ENCODE results near the gene KIRREL3.

KIRREL3 gene

DNA sequence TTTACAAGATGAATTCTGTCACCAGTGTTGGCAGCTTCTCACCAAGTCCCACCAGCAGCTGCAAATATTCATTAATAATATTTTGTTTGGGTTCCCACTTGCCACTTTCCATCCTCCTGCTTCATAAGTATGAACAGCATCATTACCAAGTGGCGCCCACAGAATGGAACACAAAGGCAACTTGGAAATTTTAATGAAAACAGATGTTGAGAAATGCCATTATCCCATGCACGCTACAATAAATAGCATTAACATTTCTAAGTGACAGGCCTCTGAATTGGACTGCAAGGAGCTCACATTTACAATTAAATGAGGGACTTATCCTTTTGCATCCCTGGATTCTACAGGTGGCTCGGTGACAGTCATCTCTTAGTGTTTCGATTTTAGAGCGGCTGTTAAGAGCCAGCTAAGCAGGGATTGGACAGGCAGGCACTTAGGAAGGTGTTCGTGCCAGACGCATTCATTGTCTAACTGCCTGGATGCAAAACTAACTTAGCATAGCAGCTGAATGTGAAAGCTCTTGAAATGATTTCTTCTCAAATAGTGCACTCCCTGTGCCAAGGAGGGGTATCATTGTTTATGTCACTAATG is 170.3 kb downstream of the KIRREL3 start:
- DNase-seq (ENCODE audit: low spot score), result no peak

DNA sequence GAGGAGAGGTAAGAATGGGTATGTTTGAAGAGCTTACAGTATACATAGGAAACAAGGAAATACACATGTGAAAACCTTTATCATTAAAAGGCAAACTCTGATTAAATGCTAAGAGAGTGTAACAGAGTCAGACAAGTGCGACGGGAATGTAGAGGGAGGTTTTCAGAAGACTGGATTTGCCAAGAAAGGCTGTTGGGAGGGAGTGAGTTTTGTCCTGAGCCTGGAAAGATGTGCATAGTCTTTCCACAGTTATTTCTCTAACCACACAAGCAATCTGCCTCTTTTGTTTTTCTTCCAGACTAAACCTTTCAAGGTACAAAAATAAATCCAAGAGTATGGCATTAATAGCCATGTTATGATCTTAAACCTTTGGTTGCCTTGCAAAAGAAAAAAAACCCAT is 170.9 kb downstream of the KIRREL3 start:
- DNase-seq (ENCODE audit: low spot score), result no peak

DNA sequence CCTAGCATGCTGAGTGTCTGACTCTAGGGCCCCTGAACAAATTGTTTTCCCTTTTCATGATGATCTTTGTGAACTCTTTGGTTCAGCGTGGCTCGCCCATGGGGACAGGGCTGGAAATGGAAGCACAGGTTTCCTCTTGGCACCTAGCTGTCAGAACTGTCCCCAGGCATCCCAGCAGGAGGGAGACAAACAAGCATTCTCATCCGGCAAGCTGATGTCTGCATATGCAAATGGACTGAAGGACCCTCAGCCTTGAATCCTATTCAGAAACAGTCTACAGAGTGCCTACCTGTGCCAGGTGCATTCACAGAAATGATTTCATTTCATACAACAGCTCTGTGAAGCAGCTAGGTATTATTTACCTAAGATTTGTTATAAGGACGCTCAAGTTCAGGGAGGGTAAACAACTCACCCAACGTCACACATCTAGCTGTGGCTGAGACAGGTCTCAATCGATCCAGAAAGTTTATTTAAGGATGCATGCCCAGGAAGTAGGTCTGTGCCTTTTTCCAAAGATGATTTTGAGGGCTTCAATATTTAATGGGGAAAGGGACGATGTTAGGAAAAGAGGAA is 176.4 kb downstream of the KIRREL3 start:
- DNase-seq (ENCODE audit: low spot score), result no peak

DNA sequence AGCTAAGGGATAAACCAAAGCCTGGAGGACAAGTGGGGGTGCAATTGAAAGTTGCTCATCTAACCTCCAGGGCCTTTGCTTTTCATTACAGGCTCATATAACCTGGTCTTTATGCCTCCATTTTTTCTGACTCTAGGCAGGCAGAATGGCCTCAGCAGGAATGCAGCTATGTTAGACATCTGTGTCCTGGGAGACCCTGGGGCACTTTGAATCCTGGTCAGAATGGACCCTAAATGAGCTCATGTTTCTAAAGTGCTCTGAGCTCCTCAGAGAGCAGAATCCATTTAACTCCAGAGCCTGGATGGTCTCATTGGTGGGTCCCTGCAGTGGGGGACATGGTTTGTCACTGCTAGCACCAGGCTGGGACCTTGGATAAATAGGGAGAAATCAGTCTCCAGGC is 177.3 kb downstream of the KIRREL3 start:
- DNase-seq (ENCODE audit: low spot score), result no peak

GRCh38 chr11:126821827-126822226 is 178.7 kb downstream of the KIRREL3 start:
- peak; percentile 37 for DNase-seq (ENCODE audit: low spot score)

- no peak for DNase-seq (ENCODE audit: low spot score)
Observed at GRCh38 chr11:126819194-126819593, 181.4 kb downstream of the KIRREL3 start.

- no peak for DNase-seq (ENCODE audit: low spot score)
Observed at GRCh38 chr11:126817523-126818450, 182.8 kb downstream of the KIRREL3 start.

DNA sequence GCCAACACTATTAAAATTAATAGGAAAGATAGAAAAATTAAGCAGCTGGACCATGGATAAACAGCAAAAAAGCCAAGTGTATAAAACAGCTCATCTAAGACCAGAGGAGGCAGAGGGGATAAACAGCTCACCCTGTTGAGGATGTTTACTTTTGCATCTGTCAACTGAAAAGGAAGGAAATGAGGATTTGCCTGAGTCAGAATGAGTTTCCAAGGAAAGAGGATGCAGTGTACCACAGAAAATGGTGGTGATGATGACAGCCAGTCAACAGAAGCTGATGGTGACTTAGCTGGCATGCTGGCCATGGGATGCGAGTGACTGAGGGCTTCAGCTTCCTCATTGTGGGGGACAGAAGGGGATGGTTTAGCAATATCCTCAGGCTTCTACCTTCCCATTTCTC is 183.5 kb downstream of the KIRREL3 start:
- DNase-seq (ENCODE audit: low spot score), result no peak

GRCh38 chr11:126816645-126817044 is 183.9 kb downstream of the KIRREL3 start:
- DNase-seq (ENCODE audit: low spot score), result peak; percentile 30

GRCh38 chr11:126815111-126815510 is 185.5 kb downstream of the KIRREL3 start:
- DNase-seq (ENCODE audit: low spot score), result no peak

GRCh38 chr11:126810776-126811175 is 189.8 kb downstream of the KIRREL3 start:
- no peak for DNase-seq (ENCODE audit: low spot score)

GRCh38 chr11:126809514-126810289 is 190.9 kb downstream of the KIRREL3 start:
- no peak for DNase-seq (ENCODE audit: low spot score)

GRCh38 chr11:126808836-126809235 is 191.7 kb downstream of the KIRREL3 start:
- no peak for DNase-seq (ENCODE audit: low spot score)

GRCh38 chr11:126808296-126808695 is 192.3 kb downstream of the KIRREL3 start:
- DNase-seq (ENCODE audit: low spot score), result no peak

GRCh38 chr11:126805870-126806269 is 194.7 kb downstream of the KIRREL3 start:
- DNase-seq (ENCODE audit: low spot score), result no peak

GRCh38 chr11:126804363-126804762 is 196.2 kb downstream of the KIRREL3 start:
- no peak for DNase-seq (ENCODE audit: low spot score)

DNA sequence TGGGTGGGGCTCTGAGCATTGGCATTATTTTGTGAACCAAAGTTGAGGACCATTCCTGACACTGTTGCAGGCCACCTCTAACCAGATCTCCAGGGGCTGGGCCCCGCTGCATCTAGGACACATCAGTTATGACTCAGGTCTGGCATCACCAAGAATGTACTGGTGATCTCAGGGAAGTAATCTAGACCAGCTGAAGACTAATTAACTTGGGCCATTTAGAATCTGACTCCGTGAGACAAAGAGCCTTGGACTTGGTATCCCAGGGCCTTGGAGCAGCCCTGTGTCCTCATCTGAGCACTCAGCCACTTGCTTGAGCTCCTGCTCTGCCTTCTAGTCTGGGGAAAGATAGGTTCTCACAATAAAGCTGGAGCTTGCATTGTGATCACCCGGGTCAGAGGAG is 200.6 kb downstream of the KIRREL3 start:
- DNase-seq (ENCODE audit: low spot score), result no peak

GRCh38 chr11:126797457-126798169 is 203.0 kb downstream of the KIRREL3 start:
- no peak for DNase-seq (ENCODE audit: low spot score)

DNA sequence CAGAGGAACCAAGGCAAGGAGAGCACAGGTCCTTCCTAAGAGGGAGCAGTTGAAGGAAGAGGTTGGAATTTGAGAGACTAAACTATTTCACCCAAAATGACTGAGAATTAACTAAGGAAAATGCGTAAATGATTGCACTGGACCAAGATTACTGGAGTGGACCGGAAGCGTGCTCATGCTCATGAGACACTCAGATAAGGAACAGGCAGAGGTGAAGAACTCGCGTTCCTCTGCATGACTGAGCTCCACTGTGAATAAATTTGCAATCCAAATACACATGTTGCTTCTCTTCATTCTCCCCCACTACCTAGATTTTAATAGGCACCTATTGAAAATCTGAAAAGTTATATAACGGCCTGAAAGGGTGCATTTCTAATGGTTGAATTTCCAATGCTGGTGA is 207.0 kb downstream of the KIRREL3 start:
- DNase-seq (ENCODE audit: low spot score), result no peak

DNA sequence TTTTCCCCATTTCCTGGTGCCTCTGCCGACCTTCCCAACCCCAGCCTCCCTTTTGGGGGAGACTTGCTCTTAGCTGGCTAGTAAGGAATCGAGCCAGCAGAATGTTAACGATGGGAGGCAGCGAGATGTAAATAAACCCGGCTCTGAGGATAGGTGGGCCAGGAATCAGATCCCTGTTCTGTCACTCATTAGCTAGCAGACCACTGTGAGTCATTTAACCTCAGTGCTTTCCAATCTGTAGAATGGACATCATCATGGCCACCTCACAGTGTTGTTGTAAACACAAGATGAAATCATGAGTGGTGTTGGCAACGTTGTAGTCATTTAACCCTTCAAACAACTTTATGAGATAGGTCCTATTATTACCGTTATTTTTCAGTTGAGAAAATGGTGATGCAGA is 208.6 kb downstream of the KIRREL3 start:
- no peak for DNase-seq (ENCODE audit: low spot score)

DNA sequence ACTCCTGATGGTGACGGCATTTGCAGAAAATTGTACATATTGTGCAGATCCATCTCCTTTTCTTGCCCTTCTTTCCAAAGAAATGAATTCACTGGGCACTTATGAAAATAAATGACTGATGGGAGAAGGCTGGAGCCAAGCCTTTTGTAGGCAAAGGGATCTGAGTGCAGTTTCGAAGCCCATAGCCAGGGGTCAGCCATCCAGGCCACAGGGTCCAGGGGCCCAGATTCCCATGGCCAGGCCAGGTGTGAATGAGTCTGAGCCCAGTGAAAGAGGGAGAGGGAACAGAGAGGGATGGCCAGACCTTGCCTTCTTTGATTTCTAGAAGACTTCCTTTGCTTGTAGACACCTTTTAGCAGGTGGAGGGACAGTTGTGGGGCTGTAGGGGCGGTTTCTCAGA is 209.1 kb downstream of the KIRREL3 start:
- no peak for DNase-seq (ENCODE audit: low spot score)
